ENCODE measurements around the gene TBX10. TPM values are rescaled to one million over a fixed set of nuclear protein-coding genes. Genes with fewer than 3 reads are reported as not detected.
"Not testable (repeated sequence)": the region's sequence is repeated elsewhere in the genome, so short reads cannot be mapped to it uniquely, and the experiment has no call there.

The TBX10 gene
- total RNA-seq, 1 experiment from 2014 or later, result not detected

GRCh38 chr11:67627812-67628624 lies 11.5 kb downstream of the TBX10 start:
- no peak for DNase-seq (ENCODE audit: low read depth, low spot score)
- in situ Hi-C loops (cut with HindIII; ENCODE audit: low pct_unique_long_range_greater_than_20kb, low sequenced_read_pairs), result no loop called here

- in situ Hi-C loops (cut with HindIII; ENCODE audit: low pct_unique_long_range_greater_than_20kb, low sequenced_read_pairs), result no loop called here
- no peak for DNase-seq (ENCODE audit: low read depth, low spot score)
Measured at GRCh38 chr11:67627441-67627811, 12.1 kb downstream of the TBX10 start.

GRCh38 chr11:67626970-67627369 lies 12.6 kb downstream of the TBX10 start:
- in situ Hi-C loops (cut with HindIII; ENCODE audit: low pct_unique_long_range_greater_than_20kb, low sequenced_read_pairs), result no loop called here
- no peak for DNase-seq (ENCODE audit: low read depth, low spot score)

GRCh38 chr11:67626131-67626833 lies 13.3 kb downstream of the TBX10 start:
- in situ Hi-C loops (cut with HindIII; ENCODE audit: low pct_unique_long_range_greater_than_20kb, low sequenced_read_pairs); DNase-seq (ENCODE audit: low read depth, low spot score): not testable (repeated sequence)

GRCh38 chr11:67623795-67624194 lies 15.8 kb downstream of the TBX10 start:
- in situ Hi-C loops (cut with HindIII; ENCODE audit: low pct_unique_long_range_greater_than_20kb, low sequenced_read_pairs); DNase-seq (ENCODE audit: low read depth, low spot score): not testable (repeated sequence)

GRCh38 chr11:67622905-67623304 lies 16.7 kb downstream of the TBX10 start:
- in situ Hi-C loops (cut with HindIII; ENCODE audit: low pct_unique_long_range_greater_than_20kb, low sequenced_read_pairs); DNase-seq (ENCODE audit: low read depth, low spot score): not testable (repeated sequence)

GRCh38 chr11:67621928-67622327 lies 17.6 kb downstream of the TBX10 start:
- in situ Hi-C loops (cut with HindIII; ENCODE audit: low pct_unique_long_range_greater_than_20kb, low sequenced_read_pairs); DNase-seq (ENCODE audit: low read depth, low spot score): not testable (repeated sequence)

- DNase-seq (ENCODE audit: low read depth, low spot score); in situ Hi-C loops (cut with HindIII; ENCODE audit: low pct_unique_long_range_greater_than_20kb, low sequenced_read_pairs): not testable (repeated sequence)
Measured at GRCh38 chr11:67620621-67621020, 18.9 kb downstream of the TBX10 start.

- DNase-seq (ENCODE audit: low read depth, low spot score); in situ Hi-C loops (cut with HindIII; ENCODE audit: low pct_unique_long_range_greater_than_20kb, low sequenced_read_pairs): not testable (repeated sequence)
Measured at GRCh38 chr11:67619683-67620618, 19.6 kb downstream of the TBX10 start.

GRCh38 chr11:67618901-67619659 lies 20.5 kb downstream of the TBX10 start:
- not testable (repeated sequence) for DNase-seq (ENCODE audit: low read depth, low spot score)

GRCh38 chr11:67617243-67617953 lies 22.2 kb downstream of the TBX10 start:
- in situ Hi-C loops (cut with HindIII; ENCODE audit: low pct_unique_long_range_greater_than_20kb, low sequenced_read_pairs), result no loop called here
- DNase-seq (ENCODE audit: low read depth, low spot score), result no peak

More at GRCh38 chr11:67618901-67619659, 20.5 kb downstream of the TBX10 start:
- in situ Hi-C loops (cut with HindIII; ENCODE audit: low pct_unique_long_range_greater_than_20kb, low sequenced_read_pairs), result not testable (repeated sequence)

- in situ Hi-C loops (cut with HindIII; ENCODE audit: low pct_unique_long_range_greater_than_20kb, low sequenced_read_pairs), result no loop called here
- DNase-seq (ENCODE audit: low read depth, low spot score), result no peak
Measured at GRCh38 chr11:67616431-67617242, 22.9 kb downstream of the TBX10 start.

GRCh38 chr11:67615728-67616430 lies 23.7 kb downstream of the TBX10 start:
- in situ Hi-C loops (cut with HindIII; ENCODE audit: low pct_unique_long_range_greater_than_20kb, low sequenced_read_pairs), result no loop called here
- DNase-seq (ENCODE audit: low read depth, low spot score), result no peak

GRCh38 chr11:67614730-67615714 lies 24.5 kb downstream of the TBX10 start:
- in situ Hi-C loops (cut with HindIII; ENCODE audit: low pct_unique_long_range_greater_than_20kb, low sequenced_read_pairs), result no loop called here
- DNase-seq (ENCODE audit: low read depth, low spot score), result peak; percentile 55
